ENCODE results near the gene SMAD3. TPM values are rescaled to one million over a fixed set of nuclear protein-coding genes. Genes with fewer than 3 reads are reported as not detected.
A peak's percentile ranks its signal among the peaks of the same experiment; 100 is the strongest.

Gene SMAD3
- total RNA-seq, 1 experiment from 2014 or later: 89.2 TPM

- ATAC-seq (no peak), DNase-seq (ENCODE audit: low read depth, low spot score) (no peak)
- no TSS peak for BruUV-seq (replicated peaks)
- TF ChIP-seq POLR2A (IDR thresholded peaks at IDR 0.05; ENCODE audit: borderline replicate concordance, extremely low read depth, insufficient read depth, insufficient read length) (no peak), MAX (IDR thresholded peaks at IDR 0.05) (no peak), ZNF274 (IDR thresholded peaks at IDR 0.05; ENCODE audit: low read depth, low read length) (no peak), CTCF (IDR thresholded peaks at IDR 0.05 in 2 of 3, conservative IDR thresholded peaks at IDR 0.05 in 1 of 3; ENCODE audit: borderline replicate concordance in 1 of 3, insufficient read depth in 1 of 3, low read depth in 2 of 3, low read length in 2 of 3) (no peak), ATF3 (IDR thresholded peaks at IDR 0.05) (no peak), EZH2 (IDR thresholded peaks at IDR 0.05) (no peak), YY1 (IDR thresholded peaks at IDR 0.05; ENCODE audit: extremely low read depth, insufficient replicate concordance, low read depth, low read length) (no peak), SRF (IDR thresholded peaks at IDR 0.05; ENCODE audit: low read depth) (no peak), SIN3A (IDR thresholded peaks at IDR 0.05; ENCODE audit: low read depth) (no peak), ZFX (IDR thresholded peaks at IDR 0.05) (no peak), EGR1 (IDR thresholded peaks at IDR 0.05; ENCODE audit: low read depth) (no peak)
- Histone ChIP-seq H3K27ac (ENCODE audit: low read depth, low read length) (no peak overlapping the region), H3K9ac (ENCODE audit: low read length) (peak overlapping the region; percentile 11; the same call in 1 of the 2 replicates), H3K27me3 (ENCODE audit: insufficient read depth, low read length) (no peaks in the 10 kb centered on the region), H3K9me3 (ENCODE audit: control insufficient read depth in 1 of 2, insufficient read depth in 1 of 2, low read depth in 1 of 2, low read length in 2 of 2) (no peaks in the 10 kb centered on the region), H3K4me2 (ENCODE audit: low read length) (peak overlapping the region; percentile 48), H3K4me3 (replicated peaks in 1 of 2; ENCODE audit: low read depth in 1 of 2, low read length in 2 of 2) (no peak overlapping the region), H3K36me3 (ENCODE audit: control insufficient read depth in 1 of 2, insufficient read depth in 2 of 2, low read length in 2 of 2) (peaks cover 0 to 29% of the 10 kb centered on the region in 2 experiments; a peak in 1 of 4 replicates), H3K9me2 (ENCODE audit: insufficient read depth) (no peaks in the 10 kb centered on the region), H3K79me2 (ENCODE audit: insufficient read depth, low read length) (peaks cover 98% of the 10 kb centered on the region), H3K4me1 (ENCODE audit: control insufficient read depth in 1 of 2, insufficient read depth in 2 of 2, low read length in 2 of 2) (peaks cover 46 to 83% of the 10 kb centered on the region in 2 experiments), H2AFZ (ENCODE audit: low read depth, low read length, poor library complexity, severe bottlenecking) (no peak overlapping the region), H4K20me1 (ENCODE audit: insufficient read depth) (peaks cover 7% of the 10 kb centered on the region; the same call in 1 of the 2 replicates)
- CTCF ChIA-PET: no interaction called here
- RAD21 ChIA-PET (ENCODE audit: low non-redundant PET in 1 of 2, low total read pairs in 2 of 2, uncharacterized antibody in 2 of 2, unreplicated experiment in 2 of 2): no interaction called here
- intact Hi-C loops (cut with micrococcal nuclease): no loop called here
- POLR2A ChIA-PET: no interaction called here
Measured at GRCh38 chr15:67097424-67097823, 32.0 kb downstream of the SMAD3 start.
